Esophagus squamous epithelium (tissue), 5 donors: ENCODE results near the gene LEUTX. TPM values are rescaled to one million over a fixed set of nuclear protein-coding genes. Genes with fewer than 3 reads are reported as not detected.

Source experiments
- DNase-seq: peaks from one replicate; lab custom pipeline; 2025; lab: John Stamatoyannopoulos, UW
- H3K27ac ChIP-seq, 4 donors: fragments of 200-600 bp; sonication (generic); one replicate each; pipeline ENCODE4 v1.5.1; 2016 to 2019; ENCODE audit warnings: mild to moderate bottlenecking in 1 of 4
- H3K27me3 ChIP-seq, 4 donors: fragments of 200-600 bp; sonication (generic); 1 replicate in 3 of 4; 2 replicates in 1 of 4; pipeline versions ENCODE4 v1.5.1 to v1.6.0; 2017 to 2021; ENCODE audit warnings: antibody characterized with exemption in 1 of 4
- H3K36me3 ChIP-seq, 3 donors: fragments of 200-600 bp; sonication (generic); one replicate each; pipeline ENCODE4 v1.5.1; 2016 to 2019
- H3K4me1 ChIP-seq, 3 donors: fragments of 200-600 bp; sonication (generic); one replicate each; pipeline ENCODE4 v1.5.1; 2017 to 2019
- H3K4me3 ChIP-seq, 4 donors: fragments of 200-600 bp; sonication (generic); 1 replicate in 3 of 4; 2 replicates in 1 of 4; pipeline ENCODE4 v1.5.1; 2016 to 2019; ENCODE audit warnings: mild to moderate bottlenecking in 2 of 4, moderate library complexity in 1 of 4
- H3K9me3 ChIP-seq, 3 donors: fragments of 200-600 bp; sonication (generic); one replicate each; pipeline ENCODE4 v1.5.1; 2016 to 2019
- CTCF ChIP-seq, 6 experiments: fragments of 450-650 bp in 4 of 6; fragments of 200-600 bp in 2 of 6; sonication (generic) in 2 of 6; IDR thresholded peaks; one replicate each; pipeline ENCODE4 v1.5.1; 2016 to 2019; ENCODE audit warnings: antibody characterized with exemption in 6 of 6, mild to moderate bottlenecking in 4 of 6, moderate library complexity in 4 of 6
- POLR2A ChIP-seq, 4 donors: fragments of 450-650 bp; IDR thresholded peaks; one replicate each; pipeline ENCODE4 v1.6.1; 2017; ENCODE audit warnings: antibody characterized with exemption in 4 of 4, mild to moderate bottlenecking in 4 of 4, moderate library complexity in 3 of 4
- WGBS, 2 donors: methylation state at CpG; one replicate each; pipeline ENCODE4 v1.1.5; 2018; 5-methylcytosine and 5-hydroxymethylcytosine counted together
- intact Hi-C: fragments of 100-400 bp; cut with DNase I; formaldehyde crosslinking; loops from one replicate; pipeline ENCODE4 v1.15.0; 2022
- total RNA-seq, 4 donors: library from RNA; depleted of rRNA; stranded (reverse); fragments of >200 nt; gene quantifications; one replicate each; pipeline ENCODE4 v1.1.0, GENCODE V29; 2016
- donor health status: DM: yes; HTN: yes; CAD: no.

The LEUTX gene
- total RNA-seq, 4 donors from 2014 or later = not detected

GRCh38 chr19:39736088-39736487 is 42.6 kb upstream of the LEUTX start:
- Histone ChIP-seq H3K36me3 (no peaks in the 10 kb centered on the region), H3K9me3 (no peaks in the 10 kb centered on the region), H3K27ac (no peak overlapping the region), H3K4me3 (no peak overlapping the region), H3K4me1 (no peaks in the 10 kb centered on the region), H3K27me3 (peaks cover 0 to 15% (median 0%) of the 10 kb centered on the region in 4 donors)
- no peak for DNase-seq
- TF ChIP-seq CTCF (IDR thresholded peaks at IDR 0.05) (no peak), POLR2A (IDR thresholded peaks at IDR 0.05) (no peak)
- intact Hi-C loops = no loop called here
- 57 to 59% methylated on average over 5 of the region's 5 CpGs for WGBS, 2 donors

- DNase-seq = no peak
- H3K4me1 ChIP-seq = no peaks in the 10 kb centered on the region
- H3K9me3 ChIP-seq = no peaks in the 10 kb centered on the region
- intact Hi-C loops = no loop called here
- no peak overlapping the region for H3K27ac ChIP-seq
- TF ChIP-seq CTCF (IDR thresholded peaks at IDR 0.05) (no peak), POLR2A (IDR thresholded peaks at IDR 0.05) (no peak)
- no peaks in the 10 kb centered on the region for H3K36me3 ChIP-seq
- H3K4me3 ChIP-seq = no peak overlapping the region
- peaks cover 0 to 9% (median 0%) of the 10 kb centered on the region in 4 donors for H3K27me3 ChIP-seq
- WGBS, 2 donors = 45 to 73% methylated on average over 3 of the region's 3 CpGs
These were observed 41.3 kb upstream of the LEUTX start for GRCh38 chr19:39737351-39737750.

GRCh38 chr19:39737891-39738290 is 40.8 kb upstream of the LEUTX start, which contains the start of gene CLC:
CLC (minus strand) TSS chr19:39738029; CDS start chr19:39737952, 77 bp downstream.
- TF ChIP-seq CTCF (IDR thresholded peaks at IDR 0.05) (no peak), POLR2A (IDR thresholded peaks at IDR 0.05) (no peak)
- H3K27ac ChIP-seq = no peak within 1 kb of the TSS
- no peak within 1 kb of the TSS for H3K4me3 ChIP-seq
- no peaks in the 10 kb centered on the region for H3K9me3 ChIP-seq
- DNase-seq = no peak
- peaks cover 0 to 9% (median 0%) of the 10 kb centered on the region in 4 donors for H3K27me3 ChIP-seq
- WGBS, 2 donors = 36 to 72% methylated on average over 2 to 3 of the region's 3 CpGs
- no peaks in the 10 kb centered on the region for H3K36me3 ChIP-seq
- no peaks in the 10 kb centered on the region for H3K4me1 ChIP-seq
- intact Hi-C loops = no loop called here

GRCh38 chr19:39738814-39739213 is 39.8 kb upstream of the LEUTX start:
- H3K27ac ChIP-seq = no peak overlapping the region
- DNase-seq = no peak
- no peaks in the 10 kb centered on the region for H3K36me3 ChIP-seq
- intact Hi-C loops = no loop called here
- H3K4me3 ChIP-seq = no peak overlapping the region
- WGBS, 2 donors = 38 to 54% methylated on average over 3 of the region's 3 CpGs
- TF ChIP-seq CTCF (IDR thresholded peaks at IDR 0.05) (no peak), POLR2A (IDR thresholded peaks at IDR 0.05) (no peak)
- peaks cover 0 to 15% (median 0%) of the 10 kb centered on the region in 4 donors for H3K27me3 ChIP-seq
- H3K9me3 ChIP-seq = no peaks in the 10 kb centered on the region
- H3K4me1 ChIP-seq = no peaks in the 10 kb centered on the region

- intact Hi-C loops = no loop called here
- no peak for DNase-seq
- H3K9me3 ChIP-seq = no peaks in the 10 kb centered on the region
- TF ChIP-seq POLR2A (IDR thresholded peaks at IDR 0.05) = no peak
- TF ChIP-seq CTCF (IDR thresholded peaks at IDR 0.05) = no peak
- H3K27me3 ChIP-seq = peaks cover 0 to 15% (median 0%) of the 10 kb centered on the region in 4 donors
- no peaks in the 10 kb centered on the region for H3K36me3 ChIP-seq
- WGBS, 2 donors = 80 to 92% methylated on average over 1 of the region's 1 CpG
- no peaks in the 10 kb centered on the region for H3K4me1 ChIP-seq
- H3K27ac ChIP-seq = no peak overlapping the region
- no peak overlapping the region for H3K4me3 ChIP-seq
These were observed 38.3 kb upstream of the LEUTX start for GRCh38 chr19:39740395-39740794.
